ENCODE measurements around the gene RSPO3.

Gene RSPO3

GRCh38 chr6:127114214-127114760 is 4.2 kb upstream of the RSPO3 start:
- DNase-seq = no peak

GRCh38 chr6:127115084-127115655 is 3.3 kb upstream of the RSPO3 start:
- DNase-seq = peak; percentile 24

- DNase-seq = no peak
Measured at GRCh38 chr6:127115746-127116145, 2.7 kb upstream of the RSPO3 start.

- no peak for DNase-seq
Measured at GRCh38 chr6:127117979-127118297, 533 bp upstream of the RSPO3 start.

GRCh38 chr6:127119102-127120022 is 891 bp downstream of the RSPO3 start:
- peak; percentile 46 for DNase-seq

- DNase-seq = peak; percentile 26
Measured at GRCh38 chr6:127120023-127120786, 1.7 kb downstream of the RSPO3 start.

GRCh38 chr6:127120787-127121636 is 2.5 kb downstream of the RSPO3 start:
- DNase-seq = peak; percentile 92

GRCh38 chr6:127121637-127121960 is 3.1 kb downstream of the RSPO3 start:
- no peak for DNase-seq

GRCh38 chr6:127124172-127124571 is 5.7 kb downstream of the RSPO3 start:
- DNase-seq = no peak

GRCh38 chr6:127124680-127125079 is 6.2 kb downstream of the RSPO3 start:
- no peak for DNase-seq

GRCh38 chr6:127128066-127128465 is 9.6 kb downstream of the RSPO3 start:
- no peak for DNase-seq

- no peak for DNase-seq
Measured at GRCh38 chr6:127129251-127129650, 10.8 kb downstream of the RSPO3 start.

- DNase-seq = no peak
Measured at GRCh38 chr6:127131275-127131674, 12.8 kb downstream of the RSPO3 start.

- DNase-seq = no peak
Measured at GRCh38 chr6:127131772-127132376, 13.4 kb downstream of the RSPO3 start.

GRCh38 chr6:127134136-127134535 is 15.7 kb downstream of the RSPO3 start:
- no peak for DNase-seq

GRCh38 chr6:127136786-127137185 is 18.3 kb downstream of the RSPO3 start:
- no peak for DNase-seq

- peak; percentile 28 for DNase-seq
Measured at GRCh38 chr6:127146932-127147331, 28.5 kb downstream of the RSPO3 start.

- DNase-seq = no peak
Measured at GRCh38 chr6:127147534-127147933, 29.1 kb downstream of the RSPO3 start.

GRCh38 chr6:127148511-127148910 is 30.0 kb downstream of the RSPO3 start:
- DNase-seq = no peak

- no peak for DNase-seq
Measured at GRCh38 chr6:127154509-127154908, 36.0 kb downstream of the RSPO3 start.

GRCh38 chr6:127160484-127160883 is 42.0 kb downstream of the RSPO3 start:
- no peak for DNase-seq

- DNase-seq = peak; percentile 53
Measured at GRCh38 chr6:127162836-127163235, 44.4 kb downstream of the RSPO3 start.
